GM20431 (cell line): Measurements from ENCODE around the gene NRL.

Experiments
- in situ Hi-C: fragments of 300-500 bp; cut with MseI, MboI; formaldehyde crosslinking; loops from one replicate; pipeline ENCODE4 v1.15.0; 2020; ENCODE audit warnings: low sequenced_read_pairs; ENCODE audit not compliant: unreplicated experiment

NRL gene

GRCh38 chr14:24130380-24130716 is 15.6 kb upstream of the NRL start, which contains the start of gene FITM1:
TSS of gene FITM1 (plus strand) at chr14:24130659. CDS start at chr14:24131564, 905 bp downstream.
- in situ Hi-C loops = no loop called here

- in situ Hi-C loops = no loop called here
These were observed 14.8 kb upstream of the NRL start for GRCh38 chr14:24129410-24129998.

- in situ Hi-C loops = no loop called here
These were observed 12.9 kb upstream of the NRL start for GRCh38 chr14:24127673-24128072.

GRCh38 chr14:24126939-24127338 is 12.2 kb upstream of the NRL start:
- in situ Hi-C loops = no loop called here

- in situ Hi-C loops = no loop called here
These were observed 9.0 kb upstream of the NRL start for GRCh38 chr14:24123424-24124417.

- in situ Hi-C loops = no loop called here
These were observed 8.1 kb upstream of the NRL start for GRCh38 chr14:24122898-24123297.

GRCh38 chr14:24122416-24122815 is 7.7 kb upstream of the NRL start:
- in situ Hi-C loops = no loop called here

GRCh38 chr14:24121210-24121609 is 6.5 kb upstream of the NRL start:
- in situ Hi-C loops = no loop called here

- in situ Hi-C loops = no loop called here
These were observed 4.9 kb upstream of the NRL start for GRCh38 chr14:24119691-24120090.

- in situ Hi-C loops = no loop called here
These were observed 2.4 kb upstream of the NRL start for GRCh38 chr14:24117179-24117578.

- in situ Hi-C loops = no loop called here
These were observed 1.5 kb upstream of the NRL start for GRCh38 chr14:24116128-24116814.

GRCh38 chr14:24115422-24116127 is 826 bp upstream of the NRL start:
- in situ Hi-C loops = no loop called here

- in situ Hi-C loops = no loop called here
These were observed 783 bp downstream of the NRL start for GRCh38 chr14:24113801-24114531.

GRCh38 chr14:24113379-24113800 is 1.4 kb downstream of the NRL start:
- in situ Hi-C loops = no loop called here

GRCh38 chr14:24110523-24110922 is 4.2 kb downstream of the NRL start:
- in situ Hi-C loops = no loop called here

- in situ Hi-C loops = no loop called here
These were observed 4.7 kb downstream of the NRL start for GRCh38 chr14:24110060-24110459.

- in situ Hi-C loops = no loop called here
These were observed 6.3 kb downstream of the NRL start for GRCh38 chr14:24108336-24108874.

- in situ Hi-C loops = no loop called here
These were observed 8.0 kb downstream of the NRL start for GRCh38 chr14:24106672-24107271.
